Measurements from ENCODE around the gene MYH15.
"Not testable (repeated sequence)": the region's sequence is repeated elsewhere in the genome, so short reads cannot be mapped to it uniquely, and the experiment has no call there.

Gene MYH15

DNA sequence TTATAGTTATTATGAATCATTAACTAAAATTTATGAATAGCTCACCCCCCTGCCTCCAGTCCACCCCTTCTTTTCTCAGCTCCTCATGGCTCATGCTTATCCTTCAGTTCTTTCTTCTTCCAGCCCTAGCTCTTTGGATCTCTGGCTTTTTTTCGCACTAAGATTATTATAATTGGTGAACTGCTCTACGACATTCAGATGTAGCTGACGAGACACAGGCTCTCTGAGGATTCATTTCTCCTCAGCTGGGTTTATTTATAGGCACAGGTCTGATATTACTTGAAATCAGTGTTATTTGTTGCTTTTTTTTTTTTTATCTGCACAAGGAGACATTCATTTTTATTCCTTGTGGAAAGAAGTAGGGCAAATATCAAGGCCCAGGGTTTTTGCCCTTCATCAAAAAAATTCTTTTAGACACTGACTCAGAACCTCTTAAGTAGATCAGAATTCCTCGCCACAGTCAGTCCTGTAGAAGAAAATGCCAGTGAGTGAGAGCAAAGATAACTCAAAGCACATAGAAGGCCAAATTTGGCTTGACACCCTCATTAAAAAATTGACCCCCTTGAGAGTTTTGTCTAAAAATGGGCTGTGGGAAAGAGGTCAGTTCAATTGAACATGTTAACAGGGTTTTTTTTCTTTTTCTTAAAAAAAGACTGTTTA lies 106.6 kb downstream of the MYH15 start:
- DNase-seq: no peak
- in situ Hi-C loops (cut with MboI; ENCODE audit: low pct_unique_long_range_greater_than_20kb, low sequenced_read_pairs): no loop called here

DNA sequence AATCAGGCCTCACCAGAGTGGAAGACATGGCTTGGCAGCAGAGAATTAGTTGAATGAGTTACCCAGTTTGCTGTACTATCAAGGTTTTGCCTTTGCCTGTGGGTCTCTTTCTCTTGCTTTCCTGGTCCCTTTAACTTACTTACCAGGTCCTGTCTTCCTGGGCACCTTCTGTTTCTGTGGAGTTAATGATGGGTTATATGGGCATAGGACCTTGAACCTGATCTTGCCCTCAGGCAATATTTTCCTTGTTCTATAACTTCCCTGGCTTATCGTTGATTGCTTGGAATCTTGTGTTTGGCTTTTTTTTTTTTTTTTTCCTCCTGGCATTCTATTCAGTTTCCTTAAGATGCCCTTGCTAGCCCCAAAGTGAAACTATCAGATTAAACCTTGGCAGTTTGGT lies 107.2 kb downstream of the MYH15 start:
- in situ Hi-C loops (cut with MboI; ENCODE audit: low pct_unique_long_range_greater_than_20kb, low sequenced_read_pairs): no loop called here
- DNase-seq: no peak

- DNase-seq: no peak
- in situ Hi-C loops (cut with MboI; ENCODE audit: low pct_unique_long_range_greater_than_20kb, low sequenced_read_pairs): no loop called here
Measured at GRCh38 chr3:108401836-108402235, 108.6 kb downstream of the MYH15 start.

DNA sequence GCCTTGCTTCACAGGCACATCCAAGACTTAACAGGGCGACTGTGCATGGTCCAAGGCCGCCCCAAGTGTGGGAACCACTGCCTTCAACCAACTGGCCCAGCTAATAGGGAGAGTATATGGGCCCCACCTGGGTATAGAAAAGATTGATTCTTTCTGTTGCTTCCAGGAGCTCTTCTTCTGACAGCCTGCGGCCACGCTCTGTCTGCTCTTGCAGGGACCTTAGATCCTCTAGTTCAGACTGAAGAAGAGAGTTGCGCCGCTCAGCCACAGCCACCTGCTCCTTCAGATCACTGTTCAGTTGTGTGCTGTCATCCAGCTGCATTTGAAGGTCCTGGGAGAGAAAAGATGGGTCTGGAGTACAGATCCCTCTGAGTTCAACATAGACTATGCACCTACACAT lies 111.9 kb downstream of the MYH15 start:
- in situ Hi-C loops (cut with MboI; ENCODE audit: low pct_unique_long_range_greater_than_20kb, low sequenced_read_pairs): no loop called here
- no peak for DNase-seq

GRCh38 chr3:108396336-108396735 lies 114.1 kb downstream of the MYH15 start:
- in situ Hi-C loops (cut with MboI; ENCODE audit: low pct_unique_long_range_greater_than_20kb, low sequenced_read_pairs): no loop called here

DNA sequence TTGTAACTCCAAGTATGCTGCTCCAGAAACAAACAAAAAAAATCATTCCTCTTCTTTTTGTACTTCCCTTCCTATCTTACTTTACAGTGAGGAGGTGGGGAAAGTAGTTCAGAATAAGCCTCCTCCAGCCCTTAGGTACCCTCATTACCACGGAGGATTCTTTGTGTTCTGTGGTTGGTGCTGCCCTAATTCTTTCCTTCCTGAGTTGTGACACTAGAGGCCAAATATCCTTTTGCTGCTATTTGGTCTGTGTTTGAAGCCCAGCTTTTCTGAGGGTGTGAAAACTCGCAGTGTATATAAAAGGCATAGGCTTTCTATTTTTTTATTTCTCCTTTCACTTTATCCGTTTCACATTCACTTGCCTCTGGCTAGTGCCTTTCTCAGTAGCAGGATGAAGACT lies 115.8 kb downstream of the MYH15 start:
- in situ Hi-C loops (cut with MboI; ENCODE audit: low pct_unique_long_range_greater_than_20kb, low sequenced_read_pairs): no loop called here
- DNase-seq: peak; percentile 25

More at GRCh38 chr3:108396336-108396735, 114.1 kb downstream of the MYH15 start:
- no peak for DNase-seq

DNA sequence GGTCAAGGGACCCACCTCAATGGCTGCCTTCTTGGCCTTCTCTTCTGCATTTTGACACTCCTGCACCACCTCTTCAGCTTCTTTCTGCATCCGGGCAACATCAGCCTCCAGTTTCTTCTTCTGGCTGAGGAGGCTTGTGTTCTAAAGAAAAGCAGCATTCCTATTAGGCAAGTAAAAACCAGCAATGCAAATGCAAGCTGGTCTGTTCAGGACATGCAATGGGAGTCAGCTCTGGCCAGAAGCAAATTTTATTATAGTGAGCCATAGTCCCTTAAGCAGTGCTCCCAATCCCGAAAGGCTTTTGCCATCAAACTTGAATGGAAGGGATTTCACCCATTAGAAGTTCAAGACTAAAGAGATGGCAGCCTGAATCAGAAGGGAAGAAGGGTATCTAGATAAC lies 116.4 kb downstream of the MYH15 start:
- in situ Hi-C loops (cut with MboI; ENCODE audit: low pct_unique_long_range_greater_than_20kb, low sequenced_read_pairs): no loop called here
- no peak for DNase-seq

- no peak for DNase-seq
- in situ Hi-C loops (cut with MboI; ENCODE audit: low pct_unique_long_range_greater_than_20kb, low sequenced_read_pairs): no loop called here
Measured at GRCh38 chr3:108393128-108393900, 117.1 kb downstream of the MYH15 start.

DNA sequence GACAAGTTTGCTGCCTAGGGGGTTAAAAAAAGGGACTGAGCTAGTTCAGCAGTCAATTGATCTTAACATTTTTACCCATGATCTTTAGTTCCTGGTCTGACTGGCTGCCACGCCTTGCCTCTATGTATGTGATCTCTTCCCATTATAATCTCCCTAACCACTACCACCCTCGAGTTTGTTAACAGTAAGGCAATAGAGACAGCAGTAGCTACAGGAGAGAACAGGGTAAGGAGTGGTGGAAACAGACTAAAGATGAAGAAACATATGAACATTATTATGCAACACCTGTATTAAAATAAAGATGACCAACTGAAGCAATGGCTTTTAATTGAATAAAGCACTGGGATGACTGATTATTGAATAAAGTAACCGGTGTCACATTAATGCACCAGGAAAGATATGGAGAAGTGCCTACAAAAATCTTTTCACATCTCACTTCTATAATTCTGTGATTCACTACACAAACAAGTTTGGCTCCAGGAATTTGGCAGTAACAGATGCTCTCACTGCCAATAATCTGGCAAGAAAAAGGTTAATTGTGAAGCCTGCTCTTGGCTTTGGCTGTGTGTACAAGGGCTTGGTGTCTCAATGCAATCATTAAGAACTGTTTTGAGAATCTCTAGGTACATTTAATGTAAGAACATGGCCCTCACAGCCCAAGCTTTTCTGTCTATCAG lies 118.3 kb downstream of the MYH15 start:
- no peak for DNase-seq
- in situ Hi-C loops (cut with MboI; ENCODE audit: low pct_unique_long_range_greater_than_20kb, low sequenced_read_pairs): no loop called here

GRCh38 chr3:108389372-108389771 lies 121.0 kb downstream of the MYH15 start:
- in situ Hi-C loops (cut with MboI; ENCODE audit: low pct_unique_long_range_greater_than_20kb, low sequenced_read_pairs): no loop called here
- no peak for DNase-seq

- in situ Hi-C loops (cut with MboI; ENCODE audit: low pct_unique_long_range_greater_than_20kb, low sequenced_read_pairs): no loop called here
- no peak for DNase-seq
Measured at GRCh38 chr3:108388136-108389132, 122.0 kb downstream of the MYH15 start.

GRCh38 chr3:108387063-108387462 lies 123.3 kb downstream of the MYH15 start:
- DNase-seq: no peak
- in situ Hi-C loops (cut with MboI; ENCODE audit: low pct_unique_long_range_greater_than_20kb, low sequenced_read_pairs): no loop called here

DNA sequence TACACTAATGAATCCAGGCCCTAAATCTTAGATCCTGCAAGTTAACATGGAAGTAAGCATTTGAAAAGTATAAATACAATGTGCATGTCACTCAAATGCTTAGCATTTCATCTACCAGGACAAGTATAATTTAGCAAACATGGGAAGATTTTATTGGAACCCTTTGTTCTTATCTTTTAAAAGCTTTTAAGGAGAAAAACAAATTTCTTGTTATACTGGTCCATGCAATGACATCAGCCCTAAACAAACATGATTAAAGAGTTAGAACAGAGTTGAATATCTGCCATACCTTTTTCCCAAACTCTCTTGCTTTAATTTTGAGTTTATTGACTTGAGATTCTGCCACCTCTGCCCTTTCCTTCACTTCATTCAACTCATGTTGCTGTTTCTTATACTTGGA lies 127.1 kb downstream of the MYH15 start:
- in situ Hi-C loops (cut with MboI; ENCODE audit: low pct_unique_long_range_greater_than_20kb, low sequenced_read_pairs): no loop called here
- DNase-seq: no peak

DNA sequence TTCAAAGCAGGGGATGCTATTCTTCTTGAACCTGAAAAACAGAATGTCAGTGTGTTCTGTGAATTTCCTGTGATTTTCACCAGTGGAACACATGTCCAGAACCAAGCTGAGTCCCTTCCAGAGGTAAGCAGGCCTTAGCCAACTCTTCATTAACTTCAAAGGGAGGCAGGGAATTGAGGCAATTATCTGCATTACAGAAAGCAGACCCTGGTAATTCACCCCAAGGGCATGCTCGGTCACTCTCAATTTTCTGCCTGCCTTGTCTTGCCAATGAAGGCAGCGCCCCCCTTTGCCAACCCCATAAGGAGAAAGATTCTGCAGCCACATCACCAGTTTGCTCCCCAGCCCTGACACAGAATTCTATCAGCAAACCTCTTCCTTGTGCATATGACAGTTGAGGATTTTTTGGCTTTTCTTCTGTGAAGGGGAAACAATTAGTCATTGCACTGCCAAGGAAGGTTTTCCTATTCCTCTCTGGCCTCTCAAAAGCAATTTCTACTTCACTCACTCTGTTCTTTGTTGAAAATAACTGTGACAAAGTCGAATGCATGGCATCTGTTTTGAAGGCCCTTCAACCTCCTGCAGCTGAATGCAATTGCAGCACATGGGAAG lies 128.8 kb downstream of the MYH15 start:
- DNase-seq: no peak
- in situ Hi-C loops (cut with MboI; ENCODE audit: low pct_unique_long_range_greater_than_20kb, low sequenced_read_pairs): no loop called here

DNA sequence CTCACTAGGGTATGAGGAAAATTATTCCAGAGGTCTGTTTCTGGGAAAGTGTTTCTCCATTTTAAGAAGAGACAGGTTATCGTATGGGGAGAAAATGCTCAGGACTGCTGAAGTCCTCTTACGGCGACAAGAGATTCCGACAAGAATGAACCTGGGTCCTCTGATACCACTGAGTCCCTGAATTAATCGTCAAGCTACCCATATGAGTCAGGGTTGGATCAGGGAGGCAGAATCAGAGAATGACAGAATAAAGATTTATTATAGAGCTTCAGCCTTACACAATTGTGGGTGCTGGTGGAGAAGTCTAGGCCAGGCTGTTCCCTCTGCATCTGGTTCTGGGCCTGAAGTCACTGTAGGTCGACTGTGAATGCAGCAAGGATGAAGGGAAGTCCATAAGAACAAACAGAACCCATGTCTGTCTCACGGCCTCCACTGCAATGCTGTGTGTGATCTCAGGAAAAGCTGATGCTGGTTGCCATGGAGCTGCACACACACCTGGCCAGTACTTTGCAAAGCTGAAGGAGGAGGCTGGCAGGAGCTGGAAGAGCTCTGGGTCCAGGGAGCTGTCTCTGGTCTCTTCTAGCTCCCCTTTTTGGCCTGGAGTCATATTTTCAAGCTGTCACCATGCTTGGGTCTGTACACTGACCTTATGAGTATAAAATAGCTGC lies 130.1 kb downstream of the MYH15 start:
- DNase-seq: no peak
- in situ Hi-C loops (cut with MboI; ENCODE audit: low pct_unique_long_range_greater_than_20kb, low sequenced_read_pairs): no loop called here

DNA sequence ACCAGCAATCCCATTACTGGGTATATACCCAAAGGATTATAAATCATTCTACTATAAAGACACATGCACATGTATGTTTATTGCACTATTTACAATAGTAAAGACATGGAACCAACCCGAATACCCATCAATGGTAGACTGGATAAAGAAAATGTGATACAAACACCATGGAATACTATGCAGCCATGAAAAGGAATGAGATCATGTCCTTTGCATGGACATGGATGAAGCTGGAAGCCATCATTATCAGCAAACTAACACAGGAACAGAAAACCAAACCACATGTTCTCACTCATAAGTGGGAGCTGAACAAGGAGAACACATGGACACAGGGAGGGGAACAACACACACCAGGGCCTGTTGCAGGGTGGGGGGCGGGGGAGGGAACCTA lies 131.4 kb downstream of the MYH15 start:
- in situ Hi-C loops (cut with MboI; ENCODE audit: low pct_unique_long_range_greater_than_20kb, low sequenced_read_pairs): not testable (repeated sequence)

DNA sequence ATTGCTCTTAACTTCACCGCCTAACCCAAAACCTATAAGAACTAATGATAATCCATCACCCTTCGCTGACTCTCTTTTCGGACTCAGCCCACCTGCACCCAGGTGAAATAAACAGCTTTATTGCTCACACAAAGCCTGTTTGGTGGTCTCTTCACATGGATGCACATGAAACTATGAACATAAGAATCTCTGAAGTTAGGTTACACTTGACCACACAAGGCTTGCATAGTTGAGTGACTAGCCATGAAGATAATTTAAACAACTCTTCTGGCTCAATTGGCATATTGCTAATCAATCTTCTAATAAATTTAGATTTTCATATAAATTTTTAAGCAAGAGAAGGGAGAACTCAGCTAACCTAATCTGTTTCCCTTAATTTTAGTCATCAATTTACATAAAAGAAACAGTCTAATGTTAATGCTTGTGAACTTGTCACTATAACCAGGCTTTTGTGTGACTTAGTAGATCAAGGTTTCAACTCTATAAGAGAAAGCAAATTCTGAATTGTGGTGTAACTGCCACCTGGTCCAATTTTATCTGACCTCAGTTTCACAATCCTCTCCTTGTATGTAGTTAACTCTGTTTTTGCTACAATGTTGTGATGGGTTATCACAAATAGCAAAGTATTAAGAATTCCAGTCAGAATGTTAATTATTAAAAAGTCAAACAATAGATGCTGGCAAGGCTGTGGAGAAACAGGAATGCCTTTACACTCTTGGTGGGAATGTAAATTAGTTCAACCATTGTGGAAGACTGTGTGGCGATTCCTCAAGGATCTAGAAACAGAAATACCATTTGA lies 132.0 kb downstream of the MYH15 start:
- in situ Hi-C loops (cut with MboI; ENCODE audit: low pct_unique_long_range_greater_than_20kb, low sequenced_read_pairs): no loop called here
- DNase-seq: no peak

More for the DNA sequence above, 131.4 kb downstream of the MYH15 start:
- DNase-seq: not testable (repeated sequence)

Data from KBM-7 (cell line).